Naive thymus-derived CD4-positive, alpha-beta T cell (primary cell): ENCODE measurements around the gene FNBP1L. TPM values are rescaled to one million over a fixed set of nuclear protein-coding genes. Genes with fewer than 3 reads are reported as not detected.
A peak's percentile ranks its signal among the peaks of the same experiment; 100 is the strongest.

ENCODE experiments used
- ATAC-seq: fragments of 150-1000 bp; cut with Tn5 transposase; 2 replicates; pipeline ENCODE4 v1.10.0; 2021; ENCODE audit warnings: mild to moderate bottlenecking, moderate library complexity
- CTCF ChIA-PET: fragments of 350-600 bp; sonication (Branson Sonifier 250); formaldehyde crosslinking; loops from one replicate; lab custom pipeline; 2021; ENCODE audit warnings: antibody characterized with exemption; lab: Charles Lee
- POLR2A ChIA-PET: fragments of 350-600 bp; sonication (Branson Sonifier 250); formaldehyde crosslinking; loops from one replicate; lab custom pipeline; 2021; ENCODE audit warnings: antibody characterized with exemption, inconsistent platforms; lab: Charles Lee
- DNase-seq, 9 donors: peaks; one replicate each; pipeline versions ENCODE4 v3.0.0 to v3.0.0-alpha.2; 2020 to 2022; ENCODE audit warnings: mixed read lengths in 1 of 9
- H3K27ac ChIP-seq: one replicate; pipeline ENCODE4 v1.7.0; 2013; ENCODE audit warnings: mild to moderate bottlenecking, low read depth, low read length, moderate library complexity
- H3K27me3 ChIP-seq, 2 donors: one replicate each; pipeline ENCODE4 v1.7.0; 2013; ENCODE audit warnings: low read length in 2 of 2, mild to moderate bottlenecking in 2 of 2, moderate library complexity in 2 of 2; ENCODE audit not compliant: control insufficient read depth in 2 of 2, insufficient read depth in 2 of 2
- H3K36me3 ChIP-seq, 3 experiments: 1 replicate in 2 of 3; 2 replicates in 1 of 3; pipeline ENCODE4 v1.7.0; 2013; ENCODE audit warnings: low read length in 3 of 3, mild to moderate bottlenecking in 3 of 3, moderate library complexity in 1 of 3; ENCODE audit not compliant: insufficient read depth in 3 of 3, control insufficient read depth in 2 of 3
- H3K4me1 ChIP-seq, 2 donors: one replicate each; pipeline ENCODE4 v1.7.0; 2013; ENCODE audit warnings: low read length in 2 of 2, mild to moderate bottlenecking in 2 of 2, moderate library complexity in 1 of 2; ENCODE audit not compliant: control insufficient read depth in 2 of 2, insufficient read depth in 2 of 2
- H3K4me3 ChIP-seq: 2 replicates; pipeline ENCODE4 v1.7.0; 2013; ENCODE audit warnings: mild to moderate bottlenecking, low read length
- H3K9me3 ChIP-seq, 3 experiments: 1 replicate in 2 of 3; 2 replicates in 1 of 3; pipeline ENCODE4 v1.7.0; 2013; ENCODE audit warnings: low read length in 3 of 3; ENCODE audit not compliant: control insufficient read depth in 2 of 3
- H3K27ac Mint-ChIP-seq, 9 donors: one replicate each; pipeline ENCODE4 v1.8.0; 2020 to 2022; ENCODE audit warnings: mixed read lengths in 9 of 9, mild to moderate bottlenecking in 8 of 9, moderate library complexity in 5 of 9, inconsistent platforms in 2 of 9
- H3K27me3 Mint-ChIP-seq, 5 donors: one replicate each; pipeline ENCODE4 v1.8.0; 2021 to 2022; ENCODE audit warnings: mixed read lengths in 5 of 5, mild to moderate bottlenecking in 1 of 5
- H3K36me3 Mint-ChIP-seq, 5 donors: one replicate each; pipeline ENCODE4 v1.8.0; 2020 to 2022; ENCODE audit warnings: mixed read lengths in 5 of 5, mild to moderate bottlenecking in 3 of 5, inconsistent platforms in 1 of 5
- H3K4me1 Mint-ChIP-seq, 7 donors: one replicate each; pipeline ENCODE4 v1.8.0; 2020 to 2022; ENCODE audit warnings: mixed read lengths in 7 of 7, mild to moderate bottlenecking in 3 of 7, inconsistent platforms in 1 of 7
- H3K4me3 Mint-ChIP-seq, 10 donors: one replicate each; pipeline ENCODE4 v1.8.0; 2020 to 2022; ENCODE audit warnings: mild to moderate bottlenecking in 10 of 10, mixed read lengths in 10 of 10, moderate library complexity in 6 of 10, inconsistent platforms in 2 of 10
- H3K9me3 Mint-ChIP-seq, 11 donors: one replicate each; pipeline ENCODE4 v1.8.0; 2020 to 2022; ENCODE audit warnings: mixed read lengths in 11 of 11, mild to moderate bottlenecking in 4 of 11, inconsistent platforms in 1 of 11, moderate library complexity in 1 of 11
- intact Hi-C, 2 donors: fragments of 100-400 bp; cut with micrococcal nuclease; formaldehyde crosslinking; loops; one replicate each; pipeline ENCODE4 v1.15.1; 2023
- polyA plus RNA-seq, 2 donors: library from polyadenylated mRNA; unstranded; fragments of 300-500 nt; fragmentation: Illumina TruSeq; gene quantifications; one replicate each; pipeline ENCODE4 v1.2.3, GENCODE V29; 2021
- total RNA-seq, 6 experiments: library from RNA in 5 of 6; stranded (reverse) in 5 of 6; gene quantifications; 1 replicate in 5 of 6; 2 replicates in 1 of 6; pipeline ENCODE4 v1.2.3 and lab custom pipeline; 2021 to 2026

The FNBP1L gene
- total and polyA plus RNA-seq, 7 experiments from 2014 or later: 0.07 to 2.6 (median 1.1) TPM

GRCh38 chr1:93500275-93500674, 52.4 kb downstream of the FNBP1L start:
- CTCF ChIA-PET: no interaction called here

GRCh38 chr1:93501399-93501798, 53.5 kb downstream of the FNBP1L start:
- ChIA-PET CTCF (no interaction called here), POLR2A (no interaction called here)
- Histone ChIP-seq H3K4me1 (no peaks in the 10 kb centered on the region), H3K36me3 (no peaks in the 10 kb centered on the region), H3K27ac (no peak overlapping the region), H3K9me3 (no peaks in the 10 kb centered on the region), H3K4me3 (no peak overlapping the region), H3K27me3 (no peaks in the 10 kb centered on the region)
- Mint-ChIP-seq H3K4me3 (no peak overlapping the region), H3K36me3 (no peaks in the 10 kb centered on the region), H3K9me3 (peaks cover 0 to 1% (median 0%) of the 10 kb centered on the region in 11 donors), H3K27me3 (peaks cover 0 to 11% (median 5%) of the 10 kb centered on the region in 5 donors), H3K4me1 (peaks cover 0 to 6% (median 0%) of the 10 kb centered on the region in 7 donors), H3K27ac (no peak overlapping the region)
- no peak for DNase-seq
- intact Hi-C loops: no loop called here
- ATAC-seq: no peak

More at GRCh38 chr1:93500275-93500674, 52.4 kb downstream of the FNBP1L start:
- Mint-ChIP-seq H3K36me3 (no peaks in the 10 kb centered on the region), H3K9me3 (peaks cover 0 to 1% (median 0%) of the 10 kb centered on the region in 11 donors), H3K4me3 (no peak overlapping the region), H3K27ac (no peak overlapping the region), H3K27me3 (peaks cover 0 to 11% (median 2%) of the 10 kb centered on the region in 5 donors), H3K4me1 (peaks cover 0 to 6% (median 0%) of the 10 kb centered on the region in 7 donors)
- POLR2A ChIA-PET: no interaction called here
- H3K36me3 ChIP-seq: no peaks in the 10 kb centered on the region
- no peak for DNase-seq
- no peaks in the 10 kb centered on the region for H3K4me1 ChIP-seq
- intact Hi-C loops: no loop called here
- no peaks in the 10 kb centered on the region for H3K27me3 ChIP-seq
- H3K9me3 ChIP-seq: no peaks in the 10 kb centered on the region
- H3K4me3 ChIP-seq: no peak overlapping the region
- ATAC-seq: no peak
- H3K27ac ChIP-seq: no peak overlapping the region

- Histone ChIP-seq H3K36me3 (no peaks in the 10 kb centered on the region), H3K9me3 (no peaks in the 10 kb centered on the region), H3K27ac (no peak overlapping the region), H3K4me3 (no peak overlapping the region), H3K27me3 (no peaks in the 10 kb centered on the region), H3K4me1 (no peaks in the 10 kb centered on the region)
- ChIA-PET CTCF (no interaction called here), POLR2A (no interaction called here)
- intact Hi-C loops: no loop called here
- H3K9me3 Mint-ChIP-seq: peaks cover 0 to 1% (median 0%) of the 10 kb centered on the region in 11 donors
- no peak for DNase-seq
- peaks cover 0 to 6% (median 0%) of the 10 kb centered on the region in 7 donors for H3K4me1 Mint-ChIP-seq
- no peak overlapping the region for H3K27ac Mint-ChIP-seq
- H3K27me3 Mint-ChIP-seq: peaks cover 0 to 11% (median 5%) of the 10 kb centered on the region in 5 donors
- H3K36me3 Mint-ChIP-seq: no peaks in the 10 kb centered on the region
- ATAC-seq: no peak
- no peak overlapping the region for H3K4me3 Mint-ChIP-seq
Observed at GRCh38 chr1:93501829-93502369, 54.0 kb downstream of the FNBP1L start.

- Histone ChIP-seq H3K4me1 (no peaks in the 10 kb centered on the region), H3K9me3 (no peaks in the 10 kb centered on the region), H3K27ac (no peak overlapping the region), H3K4me3 (no peak overlapping the region), H3K27me3 (no peaks in the 10 kb centered on the region), H3K36me3 (no peaks in the 10 kb centered on the region)
- H3K36me3 Mint-ChIP-seq: peaks cover 0 to 4% (median 0%) of the 10 kb centered on the region in 5 donors
- ChIA-PET POLR2A (no interaction called here), CTCF (no interaction called here)
- peaks cover 0 to 6% (median 0%) of the 10 kb centered on the region in 7 donors for H3K4me1 Mint-ChIP-seq
- H3K4me3 Mint-ChIP-seq: no peak overlapping the region
- DNase-seq: no peak
- H3K9me3 Mint-ChIP-seq: peaks cover 0 to 1% (median 0%) of the 10 kb centered on the region in 11 donors
- no peak overlapping the region for H3K27ac Mint-ChIP-seq
- ATAC-seq: no peak
- peaks cover 0 to 12% (median 5%) of the 10 kb centered on the region in 5 donors for H3K27me3 Mint-ChIP-seq
- intact Hi-C loops: no loop called here
Observed at GRCh38 chr1:93502571-93502970, 54.7 kb downstream of the FNBP1L start.

GRCh38 chr1:93503163-93503562, 55.2 kb downstream of the FNBP1L start:
- Histone ChIP-seq H3K36me3 (no peaks in the 10 kb centered on the region), H3K27me3 (no peaks in the 10 kb centered on the region), H3K27ac (no peak overlapping the region), H3K4me1 (no peaks in the 10 kb centered on the region), H3K9me3 (no peaks in the 10 kb centered on the region), H3K4me3 (no peak overlapping the region)
- Mint-ChIP-seq H3K9me3 (peaks cover 0 to 1% (median 0%) of the 10 kb centered on the region in 11 donors), H3K27me3 (peaks cover under 1 to 13% (median 3%) of the 10 kb centered on the region in 5 donors), H3K4me3 (no peak overlapping the region), H3K36me3 (peaks cover 0 to 4% (median 0%) of the 10 kb centered on the region in 5 donors), H3K4me1 (peaks cover 0 to 4% (median 0%) of the 10 kb centered on the region in 7 donors), H3K27ac (peak overlapping the region in 1 of 9 donors; percentile 16)
- intact Hi-C loops: no loop called here
- CTCF ChIA-PET: no interaction called here
- ATAC-seq (no peak), DNase-seq (no peak)
- POLR2A ChIA-PET: no interaction called here

GRCh38 chr1:93503816-93504215, 55.9 kb downstream of the FNBP1L start:
- H3K27me3 Mint-ChIP-seq: peaks cover 4 to 19% (median 8%) of the 10 kb centered on the region in 5 donors
- Histone ChIP-seq H3K27ac (no peak overlapping the region), H3K4me1 (no peaks in the 10 kb centered on the region), H3K9me3 (no peaks in the 10 kb centered on the region), H3K4me3 (no peak overlapping the region), H3K27me3 (no peaks in the 10 kb centered on the region), H3K36me3 (no peaks in the 10 kb centered on the region)
- H3K4me1 Mint-ChIP-seq: peaks cover 0 to 3% (median 0%) of the 10 kb centered on the region in 7 donors
- ATAC-seq (no peak), DNase-seq (no peak)
- peaks cover 0 to 1% (median 0%) of the 10 kb centered on the region in 11 donors for H3K9me3 Mint-ChIP-seq
- CTCF ChIA-PET: no interaction called here
- intact Hi-C loops: no loop called here
- H3K36me3 Mint-ChIP-seq: peaks cover 0 to 4% (median 2%) of the 10 kb centered on the region in 5 donors
- H3K27ac Mint-ChIP-seq: no peak overlapping the region
- no peak overlapping the region for H3K4me3 Mint-ChIP-seq
- POLR2A ChIA-PET: no interaction called here
